Naive thymus-derived CD8-positive, alpha-beta T cell (primary cell): Measurements from ENCODE around the gene NCKAP1. TPM values are rescaled to one million over a fixed set of nuclear protein-coding genes. Genes with fewer than 3 reads are reported as not detected.
A peak's percentile ranks its signal among the peaks of the same experiment; 100 is the strongest.
"Not testable (repeated sequence)": the region's sequence is repeated elsewhere in the genome, so short reads cannot be mapped to it uniquely, and the experiment has no call there.

Source experiments
- ATAC-seq, 2 donors: fragments of 150-1000 bp; cut with Tn5 transposase in 1 of 2; sonication (Bioruptor Pico), chemical (Tn5 transposase) in 1 of 2; 1 replicate in 1 of 2; 2 replicates in 1 of 2; pipeline ENCODE4 v1.10.0; 2021; ENCODE audit warnings: mild to moderate bottlenecking in 2 of 2, moderate library complexity in 2 of 2
- POLR2A ChIA-PET: fragments of 350-600 bp; sonication (Branson Sonifier 250); formaldehyde crosslinking; loops from one replicate; lab custom pipeline; 2021; ENCODE audit warnings: antibody characterized with exemption; lab: Charles Lee
- DNase-seq, 10 donors: peaks; one replicate each; pipeline versions ENCODE4 v3.0.0 to v3.0.0-alpha.2; 2020 to 2022
- H3K27ac Mint-ChIP-seq, 10 donors: one replicate each; pipeline ENCODE4 v1.8.0; 2020 to 2022; ENCODE audit warnings: mild to moderate bottlenecking in 10 of 10, mixed read lengths in 10 of 10, moderate library complexity in 4 of 10, inconsistent platforms in 1 of 10
- H3K27me3 Mint-ChIP-seq, 5 donors: one replicate each; pipeline ENCODE4 v1.8.0; 2021 to 2022; ENCODE audit warnings: mixed read lengths in 5 of 5
- H3K36me3 Mint-ChIP-seq, 3 donors: one replicate each; pipeline ENCODE4 v1.8.0; 2020 to 2022; ENCODE audit warnings: mixed read lengths in 3 of 3, mild to moderate bottlenecking in 2 of 3, inconsistent platforms in 1 of 3
- H3K4me1 Mint-ChIP-seq, 4 donors: one replicate each; pipeline ENCODE4 v1.8.0; 2021 to 2022; ENCODE audit warnings: mixed read lengths in 4 of 4
- H3K4me3 Mint-ChIP-seq, 10 donors: one replicate each; pipeline ENCODE4 v1.8.0; 2020 to 2022; ENCODE audit warnings: mild to moderate bottlenecking in 10 of 10, mixed read lengths in 10 of 10, moderate library complexity in 6 of 10, inconsistent platforms in 1 of 10
- H3K9me3 Mint-ChIP-seq, 9 donors: one replicate each; pipeline ENCODE4 v1.8.0; 2020 to 2022; ENCODE audit warnings: mixed read lengths in 9 of 9, mild to moderate bottlenecking in 3 of 9, inconsistent platforms in 1 of 9, moderate library complexity in 1 of 9
- polyA plus RNA-seq, 3 donors: library from polyadenylated mRNA; unstranded; fragments of 300-500 nt; fragmentation: Illumina TruSeq; gene quantifications; one replicate each; pipeline ENCODE4 v1.2.3, GENCODE V29; 2021
- total RNA-seq, 8 experiments: library from RNA in 2 of 8; stranded (reverse) in 2 of 8; gene quantifications; one replicate each; pipeline ENCODE4 v1.2.3 and lab custom pipeline; 2021 to 2026

Gene NCKAP1
- total and polyA plus RNA-seq, 5 experiments from 2014 or later, result 0.10 to 0.63 (median 0.27) TPM; not detected in 1

GRCh38 chr2:183063083-183063482 is 24.8 kb upstream of the NCKAP1 start:
- POLR2A ChIA-PET, result no interaction called here

GRCh38 chr2:183060571-183061231 is 22.4 kb upstream of the NCKAP1 start:
- Mint-ChIP-seq H3K4me3 (no peak overlapping the region), H3K4me1 (no peaks in the 10 kb centered on the region)
- no peak for ATAC-seq

More at GRCh38 chr2:183063083-183063482, 24.8 kb upstream of the NCKAP1 start:
- Mint-ChIP-seq H3K9me3 (no peaks in the 10 kb centered on the region), H3K4me3 (no peak overlapping the region), H3K4me1 (no peaks in the 10 kb centered on the region), H3K36me3 (no peaks in the 10 kb centered on the region), H3K27ac (no peak overlapping the region), H3K27me3 (peaks cover 9 to 44% (median 41%) of the 10 kb centered on the region in 5 donors)
- ATAC-seq (no peak), DNase-seq (no peak)

GRCh38 chr2:183059561-183059960 is 21.3 kb upstream of the NCKAP1 start:
- Mint-ChIP-seq H3K9me3 (no peaks in the 10 kb centered on the region), H3K36me3 (no peaks in the 10 kb centered on the region), H3K4me3 (no peak overlapping the region), H3K4me1 (no peaks in the 10 kb centered on the region), H3K27me3 (peaks cover 5 to 40% (median 31%) of the 10 kb centered on the region in 5 donors), H3K27ac (no peak overlapping the region)
- DNase-seq (no peak), ATAC-seq (no peak)
- POLR2A ChIA-PET, result no interaction called here

More at GRCh38 chr2:183060571-183061231, 22.4 kb upstream of the NCKAP1 start:
- Mint-ChIP-seq H3K27me3 (peaks cover 5 to 43% (median 34%) of the 10 kb centered on the region in 5 donors), H3K9me3 (no peaks in the 10 kb centered on the region), H3K36me3 (no peaks in the 10 kb centered on the region), H3K27ac (no peak overlapping the region)
- DNase-seq, result no peak
- POLR2A ChIA-PET, result no interaction called here

GRCh38 chr2:183057333-183057985 is 19.2 kb upstream of the NCKAP1 start:
- Mint-ChIP-seq H3K9me3 (no peaks in the 10 kb centered on the region), H3K36me3 (no peaks in the 10 kb centered on the region), H3K4me1 (no peaks in the 10 kb centered on the region), H3K27me3 (peaks cover 8 to 45% (median 32%) of the 10 kb centered on the region in 5 donors), H3K4me3 (no peak overlapping the region), H3K27ac (peak overlapping the region in 1 of 10 donors; percentile 13)
- DNase-seq (no peak), ATAC-seq (no peak)
- POLR2A ChIA-PET, result no interaction called here

- ATAC-seq, result no peak
- H3K9me3 Mint-ChIP-seq, result peaks cover 0 to 15% (median 7%) of the 10 kb centered on the region in 9 donors
- no peak for DNase-seq
- no peak overlapping the region for H3K27ac Mint-ChIP-seq
- H3K4me3 Mint-ChIP-seq, result no peak overlapping the region
- peaks cover 0 to 10% (median 0%) of the 10 kb centered on the region in 3 donors for H3K36me3 Mint-ChIP-seq
- H3K27me3 Mint-ChIP-seq, result peaks cover 3 to 28% (median 21%) of the 10 kb centered on the region in 5 donors
- peaks cover 0 to 2% (median 0%) of the 10 kb centered on the region in 4 donors for H3K4me1 Mint-ChIP-seq
- POLR2A ChIA-PET, result no interaction called here
Measured at GRCh38 chr2:183049420-183049819, 11.2 kb upstream of the NCKAP1 start.

- peaks cover 0 to 12% (median 3%) of the 10 kb centered on the region in 3 donors for H3K36me3 Mint-ChIP-seq
- H3K27ac Mint-ChIP-seq, H3K4me3 Mint-ChIP-seq, H3K4me1 Mint-ChIP-seq, ATAC-seq, POLR2A ChIA-PET, DNase-seq: not testable (repeated sequence)
- H3K27me3 Mint-ChIP-seq, result peaks cover 11 to 30% (median 20%) of the 10 kb centered on the region in 5 donors
- H3K9me3 Mint-ChIP-seq, result peaks cover 0 to 18% (median 7%) of the 10 kb centered on the region in 9 donors
Measured at GRCh38 chr2:183047486-183048125, 9.3 kb upstream of the NCKAP1 start.

- ATAC-seq, H3K27ac Mint-ChIP-seq, H3K4me3 Mint-ChIP-seq, DNase-seq, POLR2A ChIA-PET: not testable (repeated sequence)
- peaks cover 0 to 52% (median 39%) of the 10 kb centered on the region in 5 donors for H3K27me3 Mint-ChIP-seq
- H3K9me3 Mint-ChIP-seq, result peaks cover 0 to 18% (median 7%) of the 10 kb centered on the region in 9 donors
- H3K36me3 Mint-ChIP-seq, result peaks cover 0 to 12% (median 4%) of the 10 kb centered on the region in 3 donors
- peaks cover 7 to 12% (median 10%) of the 10 kb centered on the region in 4 donors for H3K4me1 Mint-ChIP-seq
Measured at GRCh38 chr2:183043580-183043979, 5.3 kb upstream of the NCKAP1 start.

GRCh38 chr2:183040604-183041003 is 2.3 kb upstream of the NCKAP1 start:
- H3K4me3 Mint-ChIP-seq, result no peak overlapping the region
- H3K9me3 Mint-ChIP-seq, result peaks cover 0 to 12% (median 4%) of the 10 kb centered on the region in 9 donors
- ATAC-seq (no peak), DNase-seq (no peak)
- no peak overlapping the region for H3K27ac Mint-ChIP-seq
- POLR2A ChIA-PET, result no interaction called here
- peaks cover 3 to 52% (median 35%) of the 10 kb centered on the region in 5 donors for H3K27me3 Mint-ChIP-seq
- peaks cover 0 to 12% (median 4%) of the 10 kb centered on the region in 3 donors for H3K36me3 Mint-ChIP-seq
- H3K4me1 Mint-ChIP-seq, result peaks cover 10 to 33% (median 28%) of the 10 kb centered on the region in 4 donors

GRCh38 chr2:183037553-183038340 is 510 bp downstream of the NCKAP1 start:
- POLR2A ChIA-PET, result no interaction called here
- Mint-ChIP-seq H3K36me3 (peaks cover 0 to 2% (median 0%) of the 10 kb centered on the region in 3 donors), H3K4me1 (peaks cover 10 to 36% (median 32%) of the 10 kb centered on the region in 4 donors), H3K9me3 (peaks cover 0 to 2% (median 0%) of the 10 kb centered on the region in 9 donors), H3K27ac (peak overlapping the region in 2 of 10 donors; percentile 19 to 57), H3K27me3 (peaks cover 31 to 60% (median 35%) of the 10 kb centered on the region in 5 donors), H3K4me3 (peak overlapping the region; percentile 68 to 85 (median 78))
- ATAC-seq (peak; percentile 65 to 71), DNase-seq (peak in 5 of 10 donors; percentile 6 to 66 (median 28))

GRCh38 chr2:183037074-183037552 is 1.1 kb downstream of the NCKAP1 start:
- no peak for ATAC-seq
- Mint-ChIP-seq H3K27me3 (peaks cover 30 to 58% (median 38%) of the 10 kb centered on the region in 5 donors), H3K27ac (peak overlapping the region in 3 of 10 donors; percentile 19 to 57 (median 21)), H3K4me1 (peaks cover 10 to 36% (median 32%) of the 10 kb centered on the region in 4 donors), H3K9me3 (no peaks in the 10 kb centered on the region), H3K36me3 (peaks cover 0 to 2% (median 0%) of the 10 kb centered on the region in 3 donors), H3K4me3 (peak overlapping the region; percentile 68 to 84 (median 76))
- POLR2A ChIA-PET, result no interaction called here
- no peak for DNase-seq

GRCh38 chr2:183035954-183036669 is 2.1 kb downstream of the NCKAP1 start:
- H3K4me3 Mint-ChIP-seq, result peak overlapping the region in 8 of 10 donors; percentile 1 to 81 (median 66)
- H3K36me3 Mint-ChIP-seq, result peaks cover 0 to 2% (median 0%) of the 10 kb centered on the region in 3 donors
- ATAC-seq (peak in 1 of 2 donors; percentile 42), DNase-seq (peak in 3 of 10 donors; percentile 61 to 70 (median 65))
- no peak overlapping the region for H3K27ac Mint-ChIP-seq
- peaks cover 10 to 36% (median 32%) of the 10 kb centered on the region in 4 donors for H3K4me1 Mint-ChIP-seq
- H3K9me3 Mint-ChIP-seq, result no peaks in the 10 kb centered on the region
- POLR2A ChIA-PET, result no interaction called here
- peaks cover 29 to 55% (median 48%) of the 10 kb centered on the region in 5 donors for H3K27me3 Mint-ChIP-seq
